ENCODE data around the gene TRIM56.
A peak's percentile ranks its signal among the peaks of the same experiment; 100 is the strongest.
"Not testable (repeated sequence)": the region's sequence is repeated elsewhere in the genome, so short reads cannot be mapped to it uniquely, and the experiment has no call there.

The TRIM56 gene

GRCh38 chr7:101106386-101106785 is 21.1 kb downstream of the TRIM56 start:
- CTCF ChIA-PET, result interaction anchor here (1.4 kb wide), 1 partner anchor 12 kb away, joined by 5 read pairs; no protein-coding TSS in a partner anchor
- POLR2A ChIA-PET, result no interaction called here
- TF ChIP-seq, protein P1, sequence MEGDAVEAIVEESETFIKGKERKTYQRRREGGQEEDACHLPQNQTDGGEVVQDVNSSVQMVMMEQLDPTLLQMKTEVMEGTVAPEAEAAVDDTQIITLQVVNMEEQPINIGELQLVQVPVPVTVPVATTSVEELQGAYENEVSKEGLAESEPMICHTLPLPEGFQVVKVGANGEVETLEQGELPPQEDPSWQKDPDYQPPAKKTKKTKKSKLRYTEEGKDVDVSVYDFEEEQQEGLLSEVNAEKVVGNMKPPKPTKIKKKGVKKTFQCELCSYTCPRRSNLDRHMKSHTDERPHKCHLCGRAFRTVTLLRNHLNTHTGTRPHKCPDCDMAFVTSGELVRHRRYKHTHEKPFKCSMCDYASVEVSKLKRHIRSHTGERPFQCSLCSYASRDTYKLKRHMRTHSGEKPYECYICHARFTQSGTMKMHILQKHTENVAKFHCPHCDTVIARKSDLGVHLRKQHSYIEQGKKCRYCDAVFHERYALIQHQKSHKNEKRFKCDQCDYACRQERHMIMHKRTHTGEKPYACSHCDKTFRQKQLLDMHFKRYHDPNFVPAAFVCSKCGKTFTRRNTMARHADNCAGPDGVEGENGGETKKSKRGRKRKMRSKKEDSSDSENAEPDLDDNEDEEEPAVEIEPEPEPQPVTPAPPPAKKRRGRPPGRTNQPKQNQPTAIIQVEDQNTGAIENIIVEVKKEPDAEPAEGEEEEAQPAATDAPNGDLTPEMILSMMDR (IDR thresholded peaks at IDR 0.05; ENCODE audit: control extremely low read depth, extremely low read depth, low read depth, missing control alignments), result no peak
- no peak for DNase-seq (ENCODE audit: extremely low spot score)

GRCh38 chr7:101108330-101108857 is 23.1 kb downstream of the TRIM56 start:
- TF ChIP-seq, protein P1 (IDR thresholded peaks at IDR 0.05; ENCODE audit: control extremely low read depth, extremely low read depth, low read depth, missing control alignments), result no peak
- peak; percentile 73 for DNase-seq (ENCODE audit: extremely low spot score)
- POLR2A ChIA-PET, result no interaction called here
- CTCF ChIA-PET, result interaction anchor here (0.7 to 5.7 kb wide), 9 partner anchors 8 to 136 kb away, joined by 3 to 24 read pairs (median 4); partner anchors contain the start of gene SERPINE1

DNA sequence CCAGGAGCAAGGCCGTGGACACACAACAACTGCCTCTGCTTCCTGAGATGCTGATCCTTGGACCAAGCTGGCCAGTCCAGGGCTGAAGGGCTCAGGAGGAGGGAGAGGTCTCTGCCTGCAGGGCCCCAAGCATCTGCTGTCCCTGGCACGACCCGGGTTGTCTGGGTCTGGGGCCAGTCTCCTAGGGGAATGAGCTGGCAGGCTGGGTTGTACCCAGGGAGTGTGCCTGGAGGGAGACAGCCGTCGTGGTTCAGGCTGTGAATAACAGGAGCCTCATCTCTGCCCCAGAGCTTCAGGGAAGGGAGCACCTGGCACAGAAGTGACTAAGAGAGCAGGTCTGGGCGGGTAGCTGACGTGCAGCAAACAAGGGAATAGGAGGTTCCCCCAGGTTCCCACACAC is 23.7 kb downstream of the TRIM56 start:
- TF ChIP-seq, protein P1 (IDR thresholded peaks at IDR 0.05; ENCODE audit: control extremely low read depth, extremely low read depth, low read depth, missing control alignments), result no peak
- CTCF ChIA-PET, result interaction anchor here (0.7 to 5.7 kb wide), 9 partner anchors 8 to 135 kb away, joined by 3 to 24 read pairs (median 4); partner anchors contain the start of gene SERPINE1
- POLR2A ChIA-PET, result no interaction called here
- DNase-seq (ENCODE audit: extremely low spot score), result peak; percentile 24

GRCh38 chr7:101109368-101109767 is 24.1 kb downstream of the TRIM56 start:
- TF ChIP-seq, protein P1 (IDR thresholded peaks at IDR 0.05; ENCODE audit: control extremely low read depth, extremely low read depth, low read depth, missing control alignments), result no peak
- POLR2A ChIA-PET, result no interaction called here
- DNase-seq (ENCODE audit: extremely low spot score), result no peak
- CTCF ChIA-PET, result interaction anchor here (1.0 to 5.7 kb wide), 7 partner anchors 8 to 135 kb away, joined by 3 to 24 read pairs (median 4); partner anchors contain the start of gene SERPINE1

DNA sequence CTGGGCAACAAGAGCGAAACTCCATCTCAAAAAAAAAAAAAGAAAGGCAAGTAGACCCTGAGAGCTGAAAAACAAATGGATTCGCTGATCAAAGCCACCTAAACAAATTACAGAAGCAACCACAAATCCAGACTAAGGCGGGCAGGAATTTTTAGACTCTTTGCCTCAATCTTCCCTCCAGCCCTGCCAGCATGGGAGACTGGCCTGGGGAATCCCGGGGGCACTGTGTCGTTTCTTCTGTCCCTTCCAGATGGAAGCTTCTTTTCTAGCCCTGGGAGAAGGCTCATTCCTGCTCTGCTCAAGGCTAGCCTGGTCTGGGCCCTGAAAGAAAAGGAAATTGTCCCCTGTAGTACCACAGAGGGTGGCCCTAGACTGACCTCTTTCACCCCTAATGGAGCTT is 26.0 kb downstream of the TRIM56 start:
- ChIA-PET CTCF (interaction anchor here (1.2 to 5.7 kb wide), 5 partner anchors 9 to 34 kb away, joined by 3 to 24 read pairs (median 6); partner anchors contain the start of gene SERPINE1), POLR2A (no interaction called here)
- TF ChIP-seq, protein P1 (IDR thresholded peaks at IDR 0.05; ENCODE audit: control extremely low read depth, extremely low read depth, low read depth, missing control alignments), result no peak
- no peak for DNase-seq (ENCODE audit: extremely low spot score)

- TF ChIP-seq, protein P1 (IDR thresholded peaks at IDR 0.05; ENCODE audit: control extremely low read depth, extremely low read depth, low read depth, missing control alignments), result no peak
- ChIA-PET POLR2A (no interaction called here), CTCF (interaction anchor here (0.9 to 5.7 kb wide), 5 partner anchors 14 to 35 kb away, joined by 3 to 24 read pairs (median 6); partner anchors contain the start of gene SERPINE1)
- DNase-seq (ENCODE audit: extremely low spot score), result no peak
These were observed 27.0 kb downstream of the TRIM56 start for GRCh38 chr7:101112233-101112632.

- DNase-seq (ENCODE audit: extremely low spot score), result not testable (repeated sequence)
- CTCF ChIA-PET, result interaction anchor here (0.9 to 2.6 kb wide), 3 partner anchors 16 to 36 kb away, joined by 3 to 13 read pairs (median 5); no protein-coding TSS in a partner anchor
- POLR2A ChIA-PET, result interaction anchor here (0.6 kb wide), 2 partner anchors 11 to 16 kb away, joined by 6 to 9 read pairs; no protein-coding TSS in a partner anchor
These were observed 27.9 kb downstream of the TRIM56 start for GRCh38 chr7:101113140-101113539.

Data from GM10248 (cell line).